ENCODE data around the gene AKAP6. TPM values are rescaled to one million over a fixed set of nuclear protein-coding genes. Genes with fewer than 3 reads are reported as not detected.
A peak's percentile ranks its signal among the peaks of the same experiment; 100 is the strongest.

The AKAP6 gene
- total RNA-seq, 2 donors from 2014 or later, result 112 to 117 TPM

DNA sequence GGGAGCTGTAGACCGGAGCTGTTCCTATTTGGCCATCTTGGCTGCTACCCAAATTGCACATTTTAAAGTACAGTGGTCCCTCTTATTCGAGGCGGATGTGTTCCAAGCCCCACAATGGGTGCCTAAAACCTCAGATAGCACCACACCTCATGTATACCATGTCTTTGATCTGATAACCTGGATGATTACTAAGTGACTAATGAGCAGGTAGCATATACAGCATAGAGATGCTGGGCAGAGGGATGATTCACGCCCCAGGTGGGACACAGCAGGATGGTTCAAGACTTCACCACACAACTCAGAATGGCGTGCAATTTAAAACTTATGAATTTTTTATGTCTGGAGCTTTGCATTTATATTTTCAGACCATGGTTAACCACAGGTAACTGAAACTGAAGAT lies 255.0 kb downstream of the AKAP6 start:
- no peaks in the 10 kb centered on the region for H3K36me3 ChIP-seq
- H3K27me3 ChIP-seq, result no peaks in the 10 kb centered on the region
- no peaks in the 10 kb centered on the region for H3K9me3 ChIP-seq
- no peak overlapping the region for H3K27ac ChIP-seq
- TF ChIP-seq, protein P1, sequence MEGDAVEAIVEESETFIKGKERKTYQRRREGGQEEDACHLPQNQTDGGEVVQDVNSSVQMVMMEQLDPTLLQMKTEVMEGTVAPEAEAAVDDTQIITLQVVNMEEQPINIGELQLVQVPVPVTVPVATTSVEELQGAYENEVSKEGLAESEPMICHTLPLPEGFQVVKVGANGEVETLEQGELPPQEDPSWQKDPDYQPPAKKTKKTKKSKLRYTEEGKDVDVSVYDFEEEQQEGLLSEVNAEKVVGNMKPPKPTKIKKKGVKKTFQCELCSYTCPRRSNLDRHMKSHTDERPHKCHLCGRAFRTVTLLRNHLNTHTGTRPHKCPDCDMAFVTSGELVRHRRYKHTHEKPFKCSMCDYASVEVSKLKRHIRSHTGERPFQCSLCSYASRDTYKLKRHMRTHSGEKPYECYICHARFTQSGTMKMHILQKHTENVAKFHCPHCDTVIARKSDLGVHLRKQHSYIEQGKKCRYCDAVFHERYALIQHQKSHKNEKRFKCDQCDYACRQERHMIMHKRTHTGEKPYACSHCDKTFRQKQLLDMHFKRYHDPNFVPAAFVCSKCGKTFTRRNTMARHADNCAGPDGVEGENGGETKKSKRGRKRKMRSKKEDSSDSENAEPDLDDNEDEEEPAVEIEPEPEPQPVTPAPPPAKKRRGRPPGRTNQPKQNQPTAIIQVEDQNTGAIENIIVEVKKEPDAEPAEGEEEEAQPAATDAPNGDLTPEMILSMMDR (IDR thresholded peaks at IDR 0.05), result no peak
- DNase-seq (ENCODE audit: low spot score), result no peak
- H3K4me1 ChIP-seq, result no peaks in the 10 kb centered on the region
- H3K4me3 ChIP-seq, result no peak overlapping the region

DNA sequence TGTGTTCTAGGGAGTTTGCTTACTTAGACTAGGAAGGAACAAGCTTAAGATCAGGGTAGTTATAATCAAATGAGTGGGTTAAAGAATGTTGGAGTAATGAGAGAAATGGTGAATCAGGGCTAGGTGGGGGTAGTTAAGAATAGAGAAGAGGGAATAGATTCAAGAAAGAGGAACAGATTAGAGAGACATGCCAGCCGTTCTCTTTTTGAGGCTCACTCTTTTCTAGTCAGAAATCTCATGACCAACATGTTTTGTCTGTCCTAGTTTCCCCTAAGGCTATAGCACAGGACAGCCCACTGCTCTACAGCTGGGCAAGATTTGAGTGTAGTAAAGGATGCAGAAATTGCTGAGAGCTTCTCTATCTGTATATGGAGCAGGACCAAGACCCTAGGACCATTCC lies 258.4 kb downstream of the AKAP6 start:
- no peaks in the 10 kb centered on the region for H3K27me3 ChIP-seq
- peaks cover 0 to 3% of the 10 kb centered on the region in 2 donors for H3K4me1 ChIP-seq
- no peaks in the 10 kb centered on the region for H3K9me3 ChIP-seq
- H3K36me3 ChIP-seq, result no peaks in the 10 kb centered on the region
- H3K27ac ChIP-seq, result no peak overlapping the region
- no peak overlapping the region for H3K4me3 ChIP-seq
- no peak for DNase-seq (ENCODE audit: low spot score)
- TF ChIP-seq, protein P1 (IDR thresholded peaks at IDR 0.05), result no peak

DNA sequence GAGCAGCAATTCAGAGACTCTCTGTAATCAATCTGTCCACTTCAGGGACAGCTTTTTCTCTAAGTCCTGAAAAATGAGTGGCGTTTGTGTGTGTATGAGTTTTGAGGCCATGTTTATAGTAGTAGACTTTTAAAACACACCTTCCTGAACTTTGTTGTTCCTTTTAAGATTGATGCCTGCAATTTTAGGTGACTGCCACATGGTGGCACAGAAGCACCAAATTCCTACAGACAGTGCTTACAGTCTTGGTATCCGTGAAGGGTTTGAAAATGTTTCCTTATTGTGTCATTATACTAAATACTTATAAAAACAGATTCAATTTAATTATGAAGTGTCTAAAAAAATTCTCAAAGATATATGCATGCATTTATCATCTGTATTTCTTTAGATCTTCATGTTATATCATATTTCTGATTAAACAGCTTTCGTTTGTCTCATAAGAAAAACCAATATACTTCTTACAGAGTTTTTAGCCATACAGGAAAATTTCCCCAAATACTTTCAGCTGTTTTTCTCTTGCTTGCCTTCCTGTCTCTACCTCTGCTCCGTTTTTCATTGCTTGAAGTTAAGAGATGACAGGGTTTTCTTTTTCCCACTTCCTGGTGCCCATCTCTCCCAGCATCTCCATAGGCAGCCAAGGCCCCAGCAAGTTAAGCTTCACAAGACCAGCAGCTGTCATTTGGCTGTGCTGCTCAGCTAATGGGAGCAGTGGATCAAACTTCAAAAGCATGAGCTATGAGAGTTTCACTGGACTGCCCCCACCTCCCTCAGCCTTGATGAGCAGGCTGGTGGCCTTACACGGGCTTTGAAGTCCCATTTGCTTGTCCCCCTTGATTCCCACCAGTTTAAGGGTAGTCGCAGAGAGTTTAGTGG lies 259.6 kb downstream of the AKAP6 start:
- TF ChIP-seq, protein P1 (IDR thresholded peaks at IDR 0.05), result peak in 1 of 2 donors; percentile 53
- Histone ChIP-seq H3K27ac (no peak overlapping the region), H3K4me3 (no peak overlapping the region), H3K27me3 (no peaks in the 10 kb centered on the region), H3K36me3 (no peaks in the 10 kb centered on the region), H3K9me3 (no peaks in the 10 kb centered on the region), H3K4me1 (peaks cover 0 to 11% of the 10 kb centered on the region in 2 donors)
- DNase-seq (ENCODE audit: low spot score), result no peak

DNA sequence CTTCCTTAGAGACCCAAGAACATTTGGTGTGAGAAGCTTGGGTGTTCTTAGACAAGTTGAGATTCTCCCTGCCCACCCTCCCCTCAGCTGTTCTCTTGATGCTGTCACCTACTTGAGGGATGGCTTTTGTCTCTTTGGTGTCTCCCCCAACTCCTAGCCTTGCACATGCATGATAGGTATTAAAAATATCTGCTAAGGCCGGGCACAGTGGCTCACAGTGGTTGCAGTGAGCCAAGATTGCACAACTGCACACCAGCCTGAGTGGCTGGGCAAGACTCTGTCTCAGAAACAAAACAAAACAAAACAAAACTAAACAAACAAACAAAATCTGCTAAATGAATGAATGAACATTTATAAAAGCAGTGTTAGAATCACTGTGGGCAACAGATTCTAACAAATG lies 261.1 kb downstream of the AKAP6 start:
- TF ChIP-seq, protein P1 (IDR thresholded peaks at IDR 0.05), result no peak
- Histone ChIP-seq H3K36me3 (no peaks in the 10 kb centered on the region), H3K4me1 (peaks cover 0 to 24% of the 10 kb centered on the region in 2 donors), H3K4me3 (no peak overlapping the region), H3K27me3 (no peaks in the 10 kb centered on the region), H3K27ac (no peak overlapping the region), H3K9me3 (no peaks in the 10 kb centered on the region)
- DNase-seq (ENCODE audit: low spot score), result no peak

DNA sequence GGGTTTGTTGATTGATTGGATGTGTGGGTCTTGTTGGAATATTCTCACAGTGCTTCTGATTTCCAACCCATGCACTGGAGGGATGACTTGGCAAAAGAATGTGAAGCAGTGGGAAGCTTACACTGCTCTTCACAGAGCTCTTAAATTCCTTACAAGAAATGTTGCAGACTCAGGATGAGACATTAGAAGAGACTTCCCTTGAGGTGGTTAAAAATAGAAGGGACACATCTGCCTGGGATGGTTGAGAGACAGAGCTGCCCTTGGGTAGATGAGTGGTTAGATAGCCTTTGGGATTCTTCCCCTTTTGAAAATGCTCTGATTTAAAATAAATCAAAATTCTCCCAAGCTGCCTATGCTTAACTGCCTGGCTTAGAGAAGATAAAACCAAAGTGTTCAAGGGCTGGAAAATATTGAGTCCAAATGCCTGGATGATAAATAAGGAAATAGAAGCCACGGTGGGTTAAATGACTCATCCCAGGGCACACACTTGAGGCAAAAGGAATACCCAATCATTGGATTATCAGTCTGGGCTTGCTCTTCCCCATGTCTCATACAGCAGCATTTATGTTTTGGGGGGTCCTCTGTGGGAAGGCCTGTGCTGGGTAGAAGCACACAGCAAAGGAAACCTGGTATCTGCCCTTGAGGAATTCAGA lies 264.3 kb downstream of the AKAP6 start:
- no peak for DNase-seq (ENCODE audit: low spot score)
- no peaks in the 10 kb centered on the region for H3K27me3 ChIP-seq
- H3K4me1 ChIP-seq, result peaks cover 0 to 27% of the 10 kb centered on the region in 2 donors
- no peak overlapping the region for H3K27ac ChIP-seq
- H3K36me3 ChIP-seq, result no peaks in the 10 kb centered on the region
- H3K9me3 ChIP-seq, result no peaks in the 10 kb centered on the region
- TF ChIP-seq, protein P1 (IDR thresholded peaks at IDR 0.05), result no peak
- H3K4me3 ChIP-seq, result no peak overlapping the region

Data from right atrium auricular region (tissue), 2 donors.